ENCODE data around the gene KCNIP1. TPM values are rescaled to one million over a fixed set of nuclear protein-coding genes. Genes with fewer than 3 reads are reported as not detected.

The KCNIP1 gene
- total and polyA plus RNA-seq, 4 donors: 31.2 to 165 (median 111) TPM

- Histone ChIP-seq H3K4me3 (ENCODE audit: low read depth, low read length) (no peak overlapping the region), H3K4me1 (ENCODE audit: control insufficient read depth, insufficient read depth, low read length) (peaks cover 2% of the 10 kb centered on the region), H3K36me3 (ENCODE audit: control insufficient read depth, insufficient read depth, low read length) (no peaks in the 10 kb centered on the region), H3K27ac (ENCODE audit: low read depth, low read length) (no peak overlapping the region), H3K9me3 (ENCODE audit: control insufficient read depth, insufficient read depth, low read length) (no peaks in the 10 kb centered on the region), H3K27me3 (ENCODE audit: control insufficient read depth, insufficient read depth, low read length) (no peaks in the 10 kb centered on the region)
- no peak for DNase-seq (ENCODE audit: low read depth in 4 of 6, low spot score in 6 of 6)
- 95% methylated on average over 14 of the region's 15 CpGs for WGBS (ENCODE audit: insufficient coverage)
Observed at GRCh38 chr5:170771496-170771895, 267.7 kb downstream of the KCNIP1 start.

GRCh38 chr5:170773024-170773985 lies 269.5 kb downstream of the KCNIP1 start:
- no peak overlapping the region for H3K4me3 ChIP-seq (ENCODE audit: low read depth, low read length)
- DNase-seq (ENCODE audit: low read depth in 4 of 6, low spot score in 6 of 6): no peak
- no peaks in the 10 kb centered on the region for H3K27me3 ChIP-seq (ENCODE audit: control insufficient read depth, insufficient read depth, low read length)
- no peak overlapping the region for H3K27ac ChIP-seq (ENCODE audit: low read depth, low read length)
- H3K4me1 ChIP-seq (ENCODE audit: control insufficient read depth, insufficient read depth, low read length): peaks cover 2% of the 10 kb centered on the region
- no peaks in the 10 kb centered on the region for H3K36me3 ChIP-seq (ENCODE audit: control insufficient read depth, insufficient read depth, low read length)
- no peaks in the 10 kb centered on the region for H3K9me3 ChIP-seq (ENCODE audit: control insufficient read depth, insufficient read depth, low read length)
- WGBS (ENCODE audit: insufficient coverage): 94% methylated on average over 11 of the region's 12 CpGs

GRCh38 chr5:170774831-170775230 lies 271.0 kb downstream of the KCNIP1 start:
- no peaks in the 10 kb centered on the region for H3K27me3 ChIP-seq (ENCODE audit: control insufficient read depth, insufficient read depth, low read length)
- H3K9me3 ChIP-seq (ENCODE audit: control insufficient read depth, insufficient read depth, low read length): no peaks in the 10 kb centered on the region
- no peak overlapping the region for H3K4me3 ChIP-seq (ENCODE audit: low read depth, low read length)
- H3K36me3 ChIP-seq (ENCODE audit: control insufficient read depth, insufficient read depth, low read length): no peaks in the 10 kb centered on the region
- no peaks in the 10 kb centered on the region for H3K4me1 ChIP-seq (ENCODE audit: control insufficient read depth, insufficient read depth, low read length)
- WGBS (ENCODE audit: insufficient coverage): 97% methylated on average over 5 of the region's 5 CpGs
- DNase-seq (ENCODE audit: low read depth in 4 of 6, low spot score in 6 of 6): no peak
- no peak overlapping the region for H3K27ac ChIP-seq (ENCODE audit: low read depth, low read length)

DNA sequence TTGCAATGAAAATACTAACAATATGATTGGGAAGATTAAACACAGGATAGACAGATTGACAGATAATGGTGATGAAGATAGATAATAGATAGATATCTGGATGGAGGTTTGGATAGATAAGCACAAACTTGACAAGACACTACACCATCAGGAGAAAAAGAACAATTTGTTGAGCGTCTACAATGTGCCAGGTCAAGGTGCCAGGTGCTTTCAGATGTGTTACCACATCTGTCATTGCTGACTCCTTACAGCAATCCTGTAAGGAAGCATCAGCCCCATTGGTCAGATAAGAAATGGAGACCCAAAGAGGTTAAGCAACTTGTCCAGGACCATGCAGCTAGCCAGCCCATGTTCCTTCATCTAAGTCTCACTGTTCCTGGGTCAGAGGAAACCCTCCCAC lies 278.1 kb downstream of the KCNIP1 start:
- Histone ChIP-seq H3K27ac (ENCODE audit: low read depth, low read length) (no peak overlapping the region), H3K4me1 (ENCODE audit: control insufficient read depth, insufficient read depth, low read length) (peaks cover 19% of the 10 kb centered on the region), H3K36me3 (ENCODE audit: control insufficient read depth, insufficient read depth, low read length) (no peaks in the 10 kb centered on the region), H3K27me3 (ENCODE audit: control insufficient read depth, insufficient read depth, low read length) (no peaks in the 10 kb centered on the region), H3K4me3 (ENCODE audit: low read depth, low read length) (no peak overlapping the region), H3K9me3 (ENCODE audit: control insufficient read depth, insufficient read depth, low read length) (no peaks in the 10 kb centered on the region)
- no CpG with 5 or more reads among the region's 1 CpG for WGBS (ENCODE audit: insufficient coverage)
- no peak for DNase-seq (ENCODE audit: low read depth in 4 of 6, low spot score in 6 of 6)

GRCh38 chr5:170782438-170782837 lies 278.6 kb downstream of the KCNIP1 start:
- no peak overlapping the region for H3K27ac ChIP-seq (ENCODE audit: low read depth, low read length)
- H3K27me3 ChIP-seq (ENCODE audit: control insufficient read depth, insufficient read depth, low read length): no peaks in the 10 kb centered on the region
- H3K4me1 ChIP-seq (ENCODE audit: control insufficient read depth, insufficient read depth, low read length): peaks cover 19% of the 10 kb centered on the region
- peak in 2 of 6 donors; percentile 56 to 70 for DNase-seq (ENCODE audit: low read depth in 4 of 6, low spot score in 6 of 6)
- no peaks in the 10 kb centered on the region for H3K36me3 ChIP-seq (ENCODE audit: control insufficient read depth, insufficient read depth, low read length)
- no peaks in the 10 kb centered on the region for H3K9me3 ChIP-seq (ENCODE audit: control insufficient read depth, insufficient read depth, low read length)
- no peak overlapping the region for H3K4me3 ChIP-seq (ENCODE audit: low read depth, low read length)
- 44% methylated on average over 3 of the region's 6 CpGs for WGBS (ENCODE audit: insufficient coverage)

DNA sequence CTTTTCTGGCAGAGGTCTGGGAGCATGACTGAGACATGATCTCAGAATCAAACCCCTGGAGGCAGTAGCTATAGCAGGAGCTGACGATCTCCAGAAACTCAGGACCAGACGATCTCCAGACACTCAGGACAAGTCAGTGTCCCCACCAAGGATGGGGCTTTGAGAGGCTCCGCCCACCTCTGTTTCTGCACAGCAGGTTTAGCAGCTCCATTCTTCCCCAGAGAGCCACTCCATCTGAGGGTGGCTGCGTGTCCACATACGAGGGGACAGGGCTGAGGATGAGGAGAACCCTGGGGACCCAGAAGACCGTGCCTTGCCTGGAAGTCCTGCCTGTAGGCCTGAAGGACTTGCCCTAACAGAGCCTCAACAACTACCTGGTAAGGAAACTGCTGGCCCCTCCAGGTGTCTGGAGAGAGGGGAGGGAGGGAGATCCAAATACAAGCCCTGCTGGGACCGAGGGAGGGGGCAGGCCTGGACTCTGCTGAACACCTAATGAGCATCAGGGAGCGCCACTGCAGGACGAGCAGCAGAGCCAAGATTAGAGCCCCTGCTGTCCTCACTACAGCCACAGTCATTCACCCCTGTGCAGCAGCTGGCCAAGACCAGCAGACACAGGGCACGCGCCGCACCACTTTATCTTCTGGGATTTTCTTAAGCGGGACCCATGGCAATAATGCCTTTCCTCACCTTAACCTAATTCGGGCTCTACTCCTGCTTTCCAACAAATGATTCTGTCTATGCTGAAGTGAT lies 279.9 kb downstream of the KCNIP1 start, which contains the start of gene GABRP:
TSS of gene GABRP (plus strand) at position 228 of the 750 bp plus-strand sequence. CDS start 4,891 bp downstream, outside the sequence.
- no peak within 1 kb of the TSS for H3K27ac ChIP-seq (ENCODE audit: low read depth, low read length)
- no peaks in the 10 kb centered on the region for H3K9me3 ChIP-seq (ENCODE audit: control insufficient read depth, insufficient read depth, low read length)
- peaks cover 22% of the 10 kb centered on the region for H3K4me1 ChIP-seq (ENCODE audit: control insufficient read depth, insufficient read depth, low read length)
- no peak for DNase-seq (ENCODE audit: low read depth in 4 of 6, low spot score in 6 of 6)
- WGBS (ENCODE audit: insufficient coverage): 82% methylated on average over 6 of the region's 14 CpGs
- no peaks in the 10 kb centered on the region for H3K36me3 ChIP-seq (ENCODE audit: control insufficient read depth, insufficient read depth, low read length)
- no peak within 1 kb of the TSS for H3K4me3 ChIP-seq (ENCODE audit: low read depth, low read length)
- H3K27me3 ChIP-seq (ENCODE audit: control insufficient read depth, insufficient read depth, low read length): no peaks in the 10 kb centered on the region

GRCh38 chr5:170785416-170785815 lies 281.6 kb downstream of the KCNIP1 start:
- no peaks in the 10 kb centered on the region for H3K36me3 ChIP-seq (ENCODE audit: control insufficient read depth, insufficient read depth, low read length)
- H3K27me3 ChIP-seq (ENCODE audit: control insufficient read depth, insufficient read depth, low read length): no peaks in the 10 kb centered on the region
- no peaks in the 10 kb centered on the region for H3K9me3 ChIP-seq (ENCODE audit: control insufficient read depth, insufficient read depth, low read length)
- peaks cover 22% of the 10 kb centered on the region for H3K4me1 ChIP-seq (ENCODE audit: control insufficient read depth, insufficient read depth, low read length)
- H3K27ac ChIP-seq (ENCODE audit: low read depth, low read length): peak overlapping the region; percentile 51
- 48% methylated on average over 2 of the region's 3 CpGs for WGBS (ENCODE audit: insufficient coverage)
- peak in 1 of 6 donors; percentile 65 for DNase-seq (ENCODE audit: low read depth in 4 of 6, low spot score in 6 of 6)
- no peak overlapping the region for H3K4me3 ChIP-seq (ENCODE audit: low read depth, low read length)

Other genes starting within 250 kb of the KCNIP1 start
- gene LCP2, start 206.2 kb upstream of the KCNIP1 start, total RNA-seq: 10 to 100 TPM in 1 of 2 donors, 1 to 10 TPM in 1; 6.4 to 10.2 TPM
- 1 to 10 TPM; 6.0 to 9.6 TPM for gene LCP2, start 206.2 kb upstream of the KCNIP1 start, polyA plus RNA-seq (ENCODE audit: insufficient read length in 2 of 2)
- under 1 TPM; 0.30 to 0.83 TPM for gene KCNMB1, start 114.7 kb upstream of the KCNIP1 start, total RNA-seq
- gene KCNMB1, start 114.7 kb upstream of the KCNIP1 start, polyA plus RNA-seq (ENCODE audit: insufficient read length in 2 of 2): 1 to 10 TPM; 1.6 to 2.7 TPM